Nephron (organoid): ENCODE measurements around the gene MAP3K6.
"Not testable (repeated sequence)": the region's sequence is repeated elsewhere in the genome, so short reads cannot be mapped to it uniquely, and the experiment has no call there.

ENCODE experiments used
- H3K27ac Mint-ChIP-seq, 3 experiments: 2 replicates each; pipeline ENCODE4 v1.8.0; 2020; ENCODE audit warnings: mixed read lengths in 3 of 3, mild to moderate bottlenecking in 2 of 3, moderate library complexity in 1 of 3
- H3K27me3 Mint-ChIP-seq: 2 replicates; pipeline ENCODE4 v1.8.0; 2021; ENCODE audit warnings: low read depth, mild to moderate bottlenecking, moderate library complexity, mixed read lengths
- H3K36me3 Mint-ChIP-seq: 2 replicates; pipeline ENCODE4 v1.8.0; 2020; ENCODE audit warnings: low read depth, mixed read lengths
- H3K4me1 Mint-ChIP-seq: 2 replicates; pipeline ENCODE4 v1.8.0; 2020; ENCODE audit warnings: mixed read lengths
- H3K4me3 Mint-ChIP-seq, 3 experiments: 2 replicates each; pipeline ENCODE4 v1.8.0; 2020; ENCODE audit warnings: mild to moderate bottlenecking in 3 of 3, mixed read lengths in 3 of 3, moderate library complexity in 2 of 3
- H3K9me3 Mint-ChIP-seq: 2 replicates; pipeline ENCODE4 v1.8.0; 2020; ENCODE audit warnings: mixed read lengths
- TF ChIP-seq, protein P1 (sequence below), 3 experiments: fragments of 200-600 bp; sonication (generic); IDR thresholded peaks; one replicate each; pipeline ENCODE4 v1.5.0; 2021; ENCODE audit warnings: antibody characterized with exemption in 3 of 3; ENCODE audit not compliant: unreplicated experiment in 3 of 3

The MAP3K6 gene

DNA sequence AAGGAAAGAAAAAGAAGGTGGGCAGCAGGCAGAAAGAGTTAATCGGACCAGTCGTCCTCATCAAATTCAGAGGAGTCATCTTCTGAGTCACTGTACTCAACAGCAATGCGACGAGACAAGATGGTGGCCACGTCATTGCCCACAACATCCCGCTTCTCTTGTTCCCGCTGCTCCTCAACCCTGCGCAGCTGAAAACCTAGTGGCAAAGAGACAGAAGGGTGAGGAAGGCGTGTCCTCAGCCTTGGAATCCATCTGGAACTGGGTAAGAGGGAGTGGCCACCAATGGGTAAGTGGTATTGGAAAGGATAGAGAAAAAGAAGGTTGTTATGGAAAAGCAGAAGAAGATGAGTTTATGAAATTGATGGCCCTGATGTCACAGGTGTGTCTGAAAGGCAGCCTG is 41.4 kb upstream of the MAP3K6 start:
- no peak overlapping the region for H3K4me3 Mint-ChIP-seq
- peaks cover 49% of the 10 kb centered on the region for H3K36me3 Mint-ChIP-seq
- no peak overlapping the region for H3K27ac Mint-ChIP-seq
- H3K4me1 Mint-ChIP-seq, result peaks cover 42% of the 10 kb centered on the region
- TF ChIP-seq, protein P1, sequence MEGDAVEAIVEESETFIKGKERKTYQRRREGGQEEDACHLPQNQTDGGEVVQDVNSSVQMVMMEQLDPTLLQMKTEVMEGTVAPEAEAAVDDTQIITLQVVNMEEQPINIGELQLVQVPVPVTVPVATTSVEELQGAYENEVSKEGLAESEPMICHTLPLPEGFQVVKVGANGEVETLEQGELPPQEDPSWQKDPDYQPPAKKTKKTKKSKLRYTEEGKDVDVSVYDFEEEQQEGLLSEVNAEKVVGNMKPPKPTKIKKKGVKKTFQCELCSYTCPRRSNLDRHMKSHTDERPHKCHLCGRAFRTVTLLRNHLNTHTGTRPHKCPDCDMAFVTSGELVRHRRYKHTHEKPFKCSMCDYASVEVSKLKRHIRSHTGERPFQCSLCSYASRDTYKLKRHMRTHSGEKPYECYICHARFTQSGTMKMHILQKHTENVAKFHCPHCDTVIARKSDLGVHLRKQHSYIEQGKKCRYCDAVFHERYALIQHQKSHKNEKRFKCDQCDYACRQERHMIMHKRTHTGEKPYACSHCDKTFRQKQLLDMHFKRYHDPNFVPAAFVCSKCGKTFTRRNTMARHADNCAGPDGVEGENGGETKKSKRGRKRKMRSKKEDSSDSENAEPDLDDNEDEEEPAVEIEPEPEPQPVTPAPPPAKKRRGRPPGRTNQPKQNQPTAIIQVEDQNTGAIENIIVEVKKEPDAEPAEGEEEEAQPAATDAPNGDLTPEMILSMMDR (IDR thresholded peaks at IDR 0.05; ENCODE audit: unreplicated experiment in 3 of 3), result no peak
- H3K27me3 Mint-ChIP-seq, result no peaks in the 10 kb centered on the region
- no peaks in the 10 kb centered on the region for H3K9me3 Mint-ChIP-seq

DNA sequence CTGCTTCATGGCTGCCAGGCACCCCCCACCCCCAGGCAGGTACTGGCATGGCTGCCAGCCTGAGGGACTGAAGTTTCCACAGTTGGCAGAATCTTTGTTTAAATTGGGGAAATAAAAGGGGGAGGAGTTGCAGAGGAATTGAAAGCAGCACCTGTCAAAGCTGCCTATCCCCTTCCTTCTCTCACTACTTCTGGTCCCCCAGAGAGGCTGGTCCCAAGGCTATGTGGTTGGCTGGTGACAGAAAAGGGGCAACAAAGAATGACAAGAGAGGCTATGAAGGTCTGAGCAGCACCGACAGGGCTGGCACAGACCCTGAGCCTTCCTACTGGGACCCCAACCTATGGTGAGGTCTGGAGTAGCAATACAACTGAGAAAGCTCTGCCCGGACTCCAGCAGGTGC is 40.0 kb upstream of the MAP3K6 start:
- H3K36me3 Mint-ChIP-seq, result peaks cover 39% of the 10 kb centered on the region
- peaks cover 51% of the 10 kb centered on the region for H3K4me1 Mint-ChIP-seq
- peak overlapping the region; percentile 62 to 97 (median 93) for H3K27ac Mint-ChIP-seq
- H3K27me3 Mint-ChIP-seq, H3K9me3 Mint-ChIP-seq, H3K4me3 Mint-ChIP-seq: not testable (repeated sequence)

DNA sequence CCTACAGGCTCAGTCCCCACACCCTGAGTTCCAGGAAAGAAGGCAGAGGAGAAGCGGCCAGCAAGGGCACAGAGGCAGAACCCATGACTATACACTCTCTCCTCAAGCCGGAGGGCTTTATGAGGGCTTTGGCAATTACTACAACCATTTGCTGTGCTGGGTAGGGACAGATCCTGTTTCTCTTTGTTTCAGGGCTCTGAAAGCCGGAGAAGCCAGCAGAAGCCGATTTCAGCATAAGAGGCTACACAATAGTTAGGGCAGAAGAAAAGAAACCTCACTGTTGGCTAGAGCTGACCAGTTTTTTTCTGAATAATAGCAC is 39.6 kb upstream of the MAP3K6 start:
- H3K27ac Mint-ChIP-seq, result peak overlapping the region; percentile 93 to 99 (median 97)
- peaks cover 55% of the 10 kb centered on the region for H3K4me1 Mint-ChIP-seq
- no peaks in the 10 kb centered on the region for H3K9me3 Mint-ChIP-seq
- peaks cover 37% of the 10 kb centered on the region for H3K36me3 Mint-ChIP-seq
- H3K27me3 Mint-ChIP-seq, result no peaks in the 10 kb centered on the region
- TF ChIP-seq, protein P1 (IDR thresholded peaks at IDR 0.05; ENCODE audit: unreplicated experiment in 3 of 3), result no peak
- H3K4me3 Mint-ChIP-seq, result peak overlapping the region in 1 of 3 experiments; percentile 28

DNA sequence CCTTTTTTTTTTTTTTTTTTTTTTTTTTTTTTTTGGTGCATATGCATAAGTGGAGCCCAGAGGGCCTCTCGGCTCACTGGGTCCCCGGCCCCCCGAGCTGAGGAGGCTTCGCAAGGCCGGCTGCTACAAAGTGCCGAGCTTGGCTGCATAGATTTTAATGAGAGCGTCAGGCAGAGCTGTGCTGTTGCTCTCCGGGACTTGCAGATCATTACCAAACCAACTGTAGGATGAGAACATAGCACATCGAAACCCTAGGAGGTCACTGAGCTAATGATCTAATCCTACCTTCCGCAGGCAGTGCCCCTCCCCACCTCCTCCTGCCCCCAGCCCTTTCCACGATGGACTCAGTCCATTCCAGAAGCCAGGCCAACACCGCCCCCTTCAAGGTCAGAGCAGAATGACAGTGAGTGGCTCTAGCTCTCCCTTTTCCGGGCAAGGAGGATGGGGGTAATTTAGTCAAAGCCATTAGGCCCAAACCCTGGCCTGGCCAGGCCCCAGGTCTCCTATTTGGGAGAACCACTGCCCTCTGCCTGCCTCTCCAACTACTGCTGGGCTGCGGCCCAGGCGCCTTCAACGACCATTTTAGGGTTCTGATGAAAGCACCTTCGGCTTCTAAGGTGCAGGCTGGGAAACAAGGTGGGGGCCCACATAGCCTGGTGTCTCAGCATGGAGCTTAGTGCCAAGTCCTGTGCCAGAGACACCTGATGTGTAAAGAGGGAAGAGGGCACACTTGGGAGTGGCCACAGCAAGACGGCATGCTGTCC is 39.0 kb upstream of the MAP3K6 start:
- Mint-ChIP-seq H3K27ac (peak overlapping the region; percentile 93 to 99 (median 97)), H3K4me1 (peaks cover 61% of the 10 kb centered on the region), H3K36me3 (peaks cover 31% of the 10 kb centered on the region)
- not testable (repeated sequence) for H3K27me3 Mint-ChIP-seq, H3K9me3 Mint-ChIP-seq, H3K4me3 Mint-ChIP-seq
- TF ChIP-seq, protein P1 (IDR thresholded peaks at IDR 0.05; ENCODE audit: unreplicated experiment in 3 of 3), result peak in 2 of 3 experiments; percentile 9 to 34

DNA sequence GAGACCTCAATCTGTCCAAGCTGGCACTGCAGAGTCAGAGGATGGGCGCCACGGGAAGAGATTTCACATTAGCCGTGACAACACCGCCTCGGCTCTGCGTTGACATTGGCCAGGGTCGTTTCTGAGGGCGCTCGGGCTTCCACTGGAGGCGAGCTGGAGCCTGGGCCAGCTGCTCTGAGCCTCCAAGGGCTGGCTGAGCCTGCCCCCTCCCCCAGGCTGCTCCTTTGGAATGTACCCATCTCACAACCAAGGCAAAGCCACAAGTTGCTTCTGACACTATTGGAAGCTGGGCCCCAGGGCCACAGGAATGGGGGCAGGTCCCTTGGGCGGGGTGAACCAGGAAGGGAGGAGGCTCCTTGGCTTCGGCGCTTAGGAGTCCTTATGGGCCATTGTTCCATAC is 38.3 kb upstream of the MAP3K6 start:
- Mint-ChIP-seq H3K36me3 (peaks cover 24% of the 10 kb centered on the region), H3K4me3 (no peak overlapping the region), H3K4me1 (peaks cover 68% of the 10 kb centered on the region), H3K27ac (peak overlapping the region; percentile 93 to 99 (median 97)), H3K9me3 (no peaks in the 10 kb centered on the region), H3K27me3 (no peaks in the 10 kb centered on the region)
- TF ChIP-seq, protein P1 (IDR thresholded peaks at IDR 0.05; ENCODE audit: unreplicated experiment in 3 of 3), result no peak

DNA sequence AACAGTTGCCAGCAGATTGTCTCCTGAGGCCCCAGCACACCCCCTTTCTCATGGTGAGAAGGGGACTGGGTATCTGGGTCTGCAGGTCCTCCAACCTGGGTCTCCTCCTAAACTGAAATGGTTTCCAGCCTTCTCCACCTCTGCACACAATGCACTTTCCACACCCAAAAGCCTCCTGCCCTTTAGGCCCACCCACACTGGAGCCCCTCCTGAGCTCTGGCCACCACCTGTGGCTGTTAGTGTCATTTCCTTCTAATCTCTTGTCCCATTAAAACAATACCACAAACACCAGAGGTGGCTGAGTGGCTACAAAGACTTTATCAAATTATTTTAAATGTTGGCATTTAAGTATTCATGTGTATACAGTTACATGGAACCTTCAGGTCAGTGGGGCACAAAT is 37.2 kb upstream of the MAP3K6 start:
- Mint-ChIP-seq H3K27ac (peak overlapping the region; percentile 97 to 99 (median 97)), H3K27me3 (peaks cover 1% of the 10 kb centered on the region), H3K4me3 (peak overlapping the region in 2 of 3 experiments; percentile 16 to 67), H3K36me3 (peaks cover 22% of the 10 kb centered on the region), H3K4me1 (peaks cover 76% of the 10 kb centered on the region), H3K9me3 (no peaks in the 10 kb centered on the region)
- TF ChIP-seq, protein P1 (IDR thresholded peaks at IDR 0.05; ENCODE audit: unreplicated experiment in 3 of 3), result no peak
